Measurements from ENCODE around the gene DSE.

- TF ChIP-seq CTCF (IDR thresholded peaks at IDR 0.05) (no peak), EZH2 (IDR thresholded peaks at IDR 0.05; ENCODE audit: borderline replicate concordance, insufficient read depth, low read depth, low read length, poor library complexity, severe bottlenecking) (no peak)
Measured at GRCh38 chr6:116437656-116438055, 66.9 kb downstream of the DSE start.
